RPMI7951 (cell line): ENCODE measurements around the gene CSF2. TPM values are rescaled to one million over a fixed set of nuclear protein-coding genes. Genes with fewer than 3 reads are reported as not detected.

Experiments
- DNase-seq: peaks from one replicate; pipeline ENCODE4 v3.0.0-alpha.2; 2012; ENCODE audit warnings: low read depth
- total RNA-seq: library from RNA; depleted of rRNA; stranded (reverse); fragments of >200 nt; shearing (Covaris generic); gene quantifications from 2 replicates; pipeline ENCODE4 v1.2.3, GENCODE V29; 2014; rRNA removed

The CSF2 gene
- 4.8 and 6.4 TPM in 2 replicates for total RNA-seq

DNA sequence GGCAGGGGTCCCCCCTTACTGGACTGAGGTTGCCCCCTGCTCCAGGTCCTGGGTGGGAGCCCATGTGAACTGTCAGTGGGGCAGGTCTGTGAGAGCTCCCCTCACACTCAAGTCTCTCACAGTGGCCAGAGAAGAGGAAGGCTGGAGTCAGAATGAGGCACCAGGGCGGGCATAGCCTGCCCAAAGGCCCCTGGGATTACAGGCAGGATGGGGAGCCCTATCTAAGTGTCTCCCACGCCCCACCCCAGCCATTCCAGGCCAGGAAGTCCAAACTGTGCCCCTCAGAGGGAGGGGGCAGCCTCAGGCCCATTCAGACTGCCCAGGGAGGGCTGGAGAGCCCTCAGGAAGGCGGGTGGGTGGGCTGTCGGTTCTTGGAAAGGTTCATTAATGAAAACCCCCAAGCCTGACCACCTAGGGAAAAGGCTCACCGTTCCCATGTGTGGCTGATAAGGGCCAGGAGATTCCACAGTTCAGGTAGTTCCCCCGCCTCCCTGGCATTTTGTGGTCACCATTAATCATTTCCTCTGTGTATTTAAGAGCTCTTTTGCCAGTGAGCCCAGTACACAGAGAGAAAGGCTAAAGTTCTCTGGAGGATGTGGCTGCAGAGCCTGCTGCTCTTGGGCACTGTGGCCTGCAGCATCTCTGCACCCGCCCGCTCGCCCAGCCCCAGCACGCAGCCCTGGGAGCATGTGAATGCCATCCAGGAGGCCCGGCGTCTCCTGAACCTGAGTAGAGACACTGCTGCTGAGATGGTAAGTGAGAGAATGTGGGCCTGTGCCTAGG, at the start of gene CSF2:
Gene CSF2 (plus strand): TSS at position 559 of the 783 bp plus-strand sequence. CDS start 35 bp downstream, at position 594.
- peak; percentile 75 for DNase-seq

DNA sequence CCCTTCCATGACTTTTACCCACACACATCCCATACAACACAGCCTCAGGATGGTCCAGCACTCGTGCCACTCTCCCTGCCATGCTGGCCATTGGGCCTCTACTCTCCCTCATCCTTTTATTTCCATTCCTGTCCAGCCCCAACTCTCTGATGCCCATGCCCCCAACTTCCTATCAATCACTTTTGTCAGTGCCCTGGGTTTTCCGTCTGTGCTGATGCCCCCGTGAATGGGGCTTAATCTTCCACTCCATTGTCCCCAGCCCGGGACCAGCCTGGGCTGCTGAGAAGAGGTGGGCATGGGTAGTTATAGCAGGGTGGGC, 49.5 kb upstream of the CSF2 start:
- no peak for DNase-seq

DNA sequence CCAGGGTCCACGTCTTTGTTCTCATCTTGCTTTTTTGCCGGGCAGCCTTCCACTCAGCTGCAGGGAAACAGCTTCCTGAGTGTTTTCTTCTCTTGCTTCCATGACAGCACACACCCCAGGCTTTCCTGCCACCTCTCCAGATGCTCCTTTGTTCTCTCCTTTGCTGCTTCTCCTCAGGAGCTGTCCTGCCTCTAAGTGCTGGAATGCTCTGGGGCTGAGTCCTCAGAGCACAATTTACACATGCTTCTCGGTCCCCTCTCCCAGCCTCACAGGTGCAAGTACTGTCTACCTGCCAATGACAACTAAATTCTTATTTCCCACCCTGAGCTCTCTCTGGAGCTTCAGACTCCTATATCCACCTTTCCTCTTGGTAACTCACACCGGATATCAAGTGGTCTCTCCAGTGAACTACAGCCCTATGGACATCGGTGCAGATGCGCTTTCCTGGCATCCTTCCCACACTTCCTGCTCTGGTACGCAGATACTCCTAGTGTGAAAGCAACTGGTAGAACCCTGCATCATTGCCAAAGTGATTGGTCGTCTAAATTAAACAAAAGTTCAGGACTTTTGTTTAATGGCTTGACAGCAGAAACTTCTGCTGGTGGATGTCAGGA, 48.7 kb upstream of the CSF2 start:
- no peak for DNase-seq

DNA sequence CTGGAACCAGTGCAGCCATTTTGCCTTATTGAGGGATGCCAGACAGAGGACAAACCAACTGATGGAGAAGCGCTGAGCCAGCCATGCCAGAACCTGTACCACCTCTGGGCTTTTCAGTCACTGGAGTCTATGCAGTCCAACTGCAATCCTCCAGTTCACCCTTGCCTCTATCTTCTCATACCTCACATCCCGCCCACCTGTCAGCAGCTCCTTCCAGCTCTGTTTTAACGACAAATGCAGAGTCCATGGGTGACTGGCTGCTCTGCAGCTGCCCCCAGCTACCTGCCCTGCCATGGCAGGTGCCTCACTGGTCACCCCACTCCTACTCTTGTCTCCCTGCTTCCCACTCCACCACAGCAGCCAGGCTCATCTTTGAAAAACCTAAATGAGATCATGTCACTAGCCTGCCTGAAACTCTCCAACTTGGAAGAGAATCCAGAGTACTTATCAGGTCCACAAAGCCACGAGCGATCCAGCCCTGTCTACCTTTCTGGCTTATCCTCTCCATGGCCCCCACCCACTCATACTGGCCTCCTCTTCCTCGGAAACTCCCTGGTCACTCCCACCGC, 48.1 kb upstream of the CSF2 start:
- DNase-seq: no peak

DNA sequence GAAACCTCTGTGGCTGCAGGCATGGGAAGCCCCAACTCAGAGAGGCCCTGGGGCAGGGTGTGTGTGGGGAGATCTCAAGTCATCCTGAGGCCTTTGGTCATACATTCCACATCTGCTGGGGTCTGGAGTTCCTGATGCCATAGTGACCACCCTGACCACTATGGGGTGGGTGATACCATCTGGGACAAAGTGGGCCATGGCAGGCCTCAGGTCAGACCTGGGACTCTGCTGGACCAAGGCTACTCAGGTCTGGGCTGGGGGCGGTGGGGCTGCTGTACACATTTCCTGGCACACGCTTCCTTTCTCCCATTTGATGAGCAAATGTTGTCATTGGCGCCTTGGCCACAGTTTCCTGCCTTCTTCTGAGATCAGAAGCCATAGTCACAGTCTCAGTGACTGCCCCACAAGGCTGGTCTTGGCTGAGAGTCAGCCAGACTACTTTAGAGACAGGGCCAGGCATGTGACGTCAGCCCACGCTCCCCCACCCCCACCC, 47.0 kb upstream of the CSF2 start:
- DNase-seq: no peak

DNA sequence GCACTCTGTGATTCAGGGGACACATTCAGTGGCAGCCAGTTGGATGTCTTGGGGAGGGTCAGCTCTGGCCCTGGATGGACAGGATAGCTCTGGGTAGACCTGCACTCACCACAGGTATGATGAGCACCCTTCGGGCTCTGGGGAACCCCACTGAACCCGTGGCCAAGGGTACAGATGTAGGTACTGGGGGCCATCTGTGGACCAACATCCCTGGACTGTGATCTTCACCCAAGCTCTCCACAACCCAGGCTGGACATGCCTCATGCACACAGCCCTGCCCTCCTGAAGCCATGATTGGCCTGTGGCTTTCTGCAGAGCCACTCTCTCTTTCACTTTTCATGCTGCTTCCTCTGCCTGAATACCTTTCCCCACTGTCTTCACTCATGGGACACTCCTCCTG, 46.6 kb upstream of the CSF2 start:
- no peak for DNase-seq

DNA sequence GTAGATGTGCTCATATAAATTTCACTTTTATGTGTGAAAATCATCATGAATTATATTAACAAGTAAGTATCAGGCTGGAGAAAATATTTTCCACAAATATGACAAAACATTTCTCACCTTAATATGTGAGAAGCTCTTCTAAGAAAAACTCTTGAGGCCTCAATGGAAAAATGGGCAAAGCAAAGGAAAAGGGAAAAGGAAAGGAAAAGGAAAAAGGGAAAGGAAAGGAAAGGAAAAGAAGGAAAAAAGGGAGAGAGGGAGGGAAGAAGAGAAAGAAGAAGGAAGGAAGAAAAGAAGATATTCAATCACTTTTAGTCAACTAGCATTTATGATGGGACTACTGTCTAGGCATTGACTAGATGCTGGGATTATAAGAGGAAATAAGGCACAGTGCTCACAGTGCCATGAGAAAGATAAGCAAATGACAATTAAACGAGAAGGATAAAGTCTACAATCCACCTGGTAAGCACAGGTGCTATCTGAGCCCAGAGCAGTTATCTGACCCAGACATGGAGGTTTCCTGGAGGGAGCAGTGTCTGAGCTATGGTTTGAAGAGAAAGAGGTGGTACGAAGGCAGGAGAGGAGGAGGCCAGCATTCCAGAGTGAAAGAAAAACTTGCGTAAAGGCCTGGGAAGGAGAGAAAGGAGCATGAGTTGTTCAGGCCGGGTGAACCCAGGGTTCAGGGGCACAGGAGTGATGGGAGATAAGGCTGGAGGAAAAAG, 43.8 kb upstream of the CSF2 start:
- DNase-seq: no peak

DNA sequence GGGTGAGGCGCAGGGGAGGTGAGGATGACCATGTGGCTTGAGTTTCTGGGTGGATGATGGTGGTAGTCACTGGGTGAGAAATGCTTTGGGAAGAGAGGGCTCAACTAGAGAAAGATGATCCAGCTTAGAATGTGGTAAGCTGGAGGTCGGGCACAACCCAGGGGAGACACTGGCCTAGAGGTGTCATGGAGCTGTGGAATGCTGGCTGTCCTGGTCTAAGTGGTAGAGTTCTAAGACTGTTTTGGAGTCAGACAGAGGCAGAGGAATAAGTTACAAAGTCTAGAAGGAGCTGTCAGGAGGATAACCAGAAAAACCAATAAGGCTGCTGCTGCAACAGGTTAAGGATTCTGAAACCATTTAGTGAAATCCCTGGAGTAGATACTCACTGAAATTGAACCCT, 43.0 kb upstream of the CSF2 start:
- DNase-seq: no peak

DNA sequence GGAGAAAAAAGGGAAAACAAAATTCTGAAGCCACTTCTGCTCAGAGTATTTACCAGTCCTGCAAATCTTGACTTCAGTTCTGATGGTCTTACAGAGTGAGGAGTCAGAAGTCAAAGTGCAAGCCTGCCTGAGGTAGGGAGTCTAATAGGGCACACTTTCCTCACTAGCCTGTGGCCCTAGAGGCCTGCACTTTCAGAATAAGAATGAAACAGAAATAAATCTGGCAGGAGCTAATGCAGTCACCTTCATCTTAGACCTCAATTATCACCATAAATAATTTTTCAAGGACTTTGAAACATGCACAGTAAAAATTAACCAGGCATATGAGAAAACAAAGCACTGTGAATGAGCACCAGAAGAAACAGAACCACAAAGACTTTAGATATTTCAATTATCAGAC, 41.4 kb upstream of the CSF2 start:
- no peak for DNase-seq

DNA sequence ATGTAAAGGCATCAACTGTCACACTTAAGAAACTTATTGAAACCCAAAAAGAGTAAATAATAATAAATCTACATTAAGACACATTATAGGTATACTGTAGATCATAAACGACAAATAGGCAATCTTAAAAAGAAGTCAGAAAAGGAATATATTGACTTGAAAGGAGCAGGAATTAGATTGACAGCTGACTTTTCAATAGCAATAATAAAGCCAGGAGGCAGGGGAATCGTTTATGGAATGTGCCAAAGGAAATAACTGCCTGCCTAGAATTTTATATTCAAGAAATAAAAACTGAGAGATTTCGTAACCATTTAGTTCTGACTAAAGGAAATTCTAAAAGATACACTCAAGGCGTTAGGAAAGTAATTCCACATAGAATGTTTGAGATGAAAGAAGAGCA, 40.5 kb upstream of the CSF2 start:
- no peak for DNase-seq

DNA sequence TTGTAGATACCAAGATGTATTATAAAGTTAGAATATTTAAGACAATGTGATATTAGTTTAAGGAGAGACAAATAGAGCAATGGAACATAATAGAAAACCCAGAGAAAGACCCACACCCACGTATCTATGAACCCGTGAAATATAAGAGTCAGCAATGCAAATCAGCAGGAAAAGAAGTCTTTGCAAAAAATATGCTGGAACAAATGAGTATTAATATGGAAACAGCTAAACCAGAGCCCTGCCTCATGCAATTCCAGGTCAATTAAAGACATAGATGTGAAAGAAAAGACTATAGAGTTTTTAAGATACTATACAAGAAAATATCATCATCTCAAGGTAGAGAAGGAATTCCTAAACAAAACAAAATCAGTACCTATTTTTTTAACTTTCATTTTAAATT, 36.2 kb upstream of the CSF2 start:
- no peak for DNase-seq

DNA sequence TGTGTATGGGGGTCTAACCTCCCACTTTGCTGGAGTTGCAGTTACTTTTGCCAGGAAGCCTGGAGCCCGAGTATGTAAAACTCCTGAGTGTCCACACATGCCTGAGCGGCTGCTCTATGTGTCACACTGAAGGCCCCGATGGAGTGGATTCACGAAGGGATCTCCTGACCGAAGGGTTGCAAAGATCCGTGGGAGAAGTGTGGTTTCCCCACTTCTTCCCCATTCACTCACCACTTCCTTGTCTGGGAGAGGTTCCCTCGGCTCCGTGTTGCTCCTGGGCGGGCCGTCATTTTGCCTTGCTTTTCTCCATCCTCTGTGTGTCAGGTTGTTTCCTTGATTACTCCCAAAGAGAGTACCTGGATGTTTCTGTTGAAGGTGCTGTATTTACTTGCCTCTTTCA, 29.4 kb upstream of the CSF2 start:
- no peak for DNase-seq

DNA sequence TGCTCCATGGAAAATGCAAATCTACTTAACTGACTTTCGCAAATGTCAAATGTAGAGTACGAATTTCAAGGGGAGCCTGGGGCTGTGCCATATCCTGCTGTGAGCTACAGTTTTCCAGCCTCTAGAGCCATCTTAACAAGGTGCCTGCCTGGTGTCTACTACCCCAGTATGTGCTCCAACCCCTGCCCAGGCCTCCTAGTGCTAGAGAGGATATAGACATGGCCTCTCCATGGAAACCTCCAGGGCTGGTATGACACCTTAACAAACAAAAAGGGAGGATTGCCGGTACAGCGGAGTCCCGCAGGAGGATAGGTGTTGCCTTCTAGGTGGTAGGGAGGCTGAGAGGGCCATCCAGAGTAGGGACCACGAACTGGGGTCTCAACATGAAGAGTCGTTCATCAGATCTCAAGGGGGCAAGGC, 26.7 kb upstream of the CSF2 start:
- no peak for DNase-seq

DNA sequence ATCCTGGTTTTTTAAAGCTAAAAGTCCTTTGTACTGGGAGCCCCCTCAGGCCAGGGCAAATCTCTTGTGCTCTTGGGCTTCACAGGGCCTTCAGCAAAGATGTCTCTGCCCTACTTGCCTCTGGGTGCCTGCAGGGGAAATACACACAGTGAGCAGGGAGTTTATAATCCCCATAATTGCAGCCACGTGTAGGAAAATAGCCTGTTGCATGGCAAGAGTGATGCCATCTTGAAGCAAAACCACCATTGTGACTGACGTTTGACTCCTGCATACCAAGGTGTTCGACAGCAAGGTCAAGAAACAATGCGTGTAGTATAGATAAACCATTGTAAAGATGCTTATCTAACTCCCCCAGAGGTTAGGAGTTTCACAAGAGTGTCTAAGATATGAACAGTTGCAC, 24.5 kb upstream of the CSF2 start:
- no peak for DNase-seq

DNA sequence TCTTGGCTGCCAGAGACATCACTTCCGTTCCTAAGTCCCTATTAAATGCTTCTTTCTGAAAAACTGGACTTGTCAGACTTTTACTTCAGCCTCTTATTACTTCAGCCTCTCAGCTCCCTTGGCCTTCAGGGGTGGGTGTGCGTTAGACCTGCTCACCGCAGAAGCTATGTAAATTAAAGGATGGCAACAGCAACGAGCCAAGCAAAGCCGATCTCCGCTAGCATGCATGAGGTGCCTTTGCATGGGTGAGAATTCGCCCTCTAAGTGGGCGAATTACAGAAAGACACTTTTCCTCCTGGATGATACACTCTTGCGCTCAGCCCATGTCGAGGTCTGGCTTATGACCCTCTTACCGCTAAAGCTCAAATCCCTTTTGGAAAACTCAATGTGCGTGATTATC, 24.0 kb upstream of the CSF2 start:
- DNase-seq: no peak

DNA sequence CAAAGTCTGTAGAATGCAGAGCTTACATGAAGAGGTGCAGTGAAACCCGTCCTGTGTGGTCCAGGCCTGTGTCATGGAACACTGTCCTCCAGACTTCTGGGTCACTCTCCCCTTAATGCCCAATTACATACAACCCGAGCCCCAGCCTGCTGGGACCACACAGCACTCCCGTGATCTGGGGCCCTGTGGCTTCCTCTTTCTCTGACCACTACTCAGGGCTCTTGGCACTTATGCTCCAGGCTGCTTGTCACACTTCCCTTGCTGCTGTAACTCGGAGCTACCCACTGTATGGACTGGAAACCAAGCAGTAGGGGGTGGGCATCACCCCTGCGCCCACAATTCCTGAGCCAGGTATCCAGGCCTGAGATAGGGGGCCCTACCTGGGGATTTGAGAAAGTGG, 23.5 kb upstream of the CSF2 start:
- no peak for DNase-seq

DNA sequence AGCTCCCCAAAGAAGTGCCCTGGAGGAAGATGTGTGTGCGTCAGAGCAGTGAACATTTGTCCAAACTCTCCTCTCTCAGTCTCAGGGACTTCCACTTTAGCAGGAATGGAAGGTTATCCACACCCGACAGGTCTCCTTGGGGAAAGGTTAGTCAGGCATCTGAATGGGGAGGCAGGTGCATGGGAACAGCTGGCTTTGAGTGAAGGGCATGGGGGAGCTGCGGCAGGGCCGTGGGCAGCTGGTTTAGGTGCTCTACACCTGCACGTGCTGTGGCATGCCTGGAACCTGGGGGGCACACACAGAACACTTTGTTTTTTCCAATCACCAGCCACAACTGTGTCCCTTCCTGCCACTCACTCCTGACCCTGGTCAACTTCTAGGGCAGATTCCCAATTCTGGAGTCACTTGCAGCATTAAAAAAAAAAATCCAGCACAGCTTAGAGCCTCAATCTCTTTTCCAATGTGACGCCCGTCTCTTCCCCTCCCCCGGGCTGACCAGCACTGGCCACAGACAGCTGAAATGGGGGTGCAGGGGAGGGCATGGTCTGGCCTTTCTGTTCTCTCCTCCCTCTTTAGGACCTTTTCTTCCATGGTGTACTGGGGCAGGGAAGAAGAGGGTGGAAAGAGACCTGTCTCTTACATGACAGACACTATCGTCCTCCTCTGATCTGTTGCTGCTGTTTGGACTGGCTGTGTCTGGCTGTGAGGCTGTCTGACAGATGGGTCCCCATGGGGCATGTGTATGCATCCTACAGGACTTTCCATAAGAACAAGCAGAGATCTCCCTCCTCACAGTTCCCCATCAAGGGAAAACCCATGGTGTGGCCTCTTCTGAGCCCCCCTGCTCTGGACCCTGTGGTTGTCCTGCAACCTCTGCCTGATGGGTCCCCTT, 22.7 kb upstream of the CSF2 start:
- DNase-seq: no peak

DNA sequence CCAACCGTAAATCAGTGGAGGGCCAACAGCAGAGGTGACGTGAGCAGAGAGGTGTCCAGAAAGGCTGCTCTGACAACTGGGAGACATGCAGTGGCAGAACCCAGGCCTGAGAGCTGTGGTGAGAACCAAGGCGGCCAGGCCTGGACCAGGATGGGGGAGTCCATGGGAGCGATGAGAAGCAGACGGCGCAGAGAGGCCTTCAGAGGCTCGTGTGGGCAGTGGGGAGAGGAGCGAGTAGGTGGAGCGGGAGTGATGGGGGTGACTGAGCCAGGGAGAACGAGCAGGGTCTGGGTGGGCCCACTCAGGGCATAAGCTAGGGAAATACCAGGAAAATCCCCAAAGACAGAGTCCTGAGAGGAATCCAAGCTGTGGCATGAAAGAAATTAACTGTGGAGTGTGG, 21.1 kb upstream of the CSF2 start:
- DNase-seq: no peak

DNA sequence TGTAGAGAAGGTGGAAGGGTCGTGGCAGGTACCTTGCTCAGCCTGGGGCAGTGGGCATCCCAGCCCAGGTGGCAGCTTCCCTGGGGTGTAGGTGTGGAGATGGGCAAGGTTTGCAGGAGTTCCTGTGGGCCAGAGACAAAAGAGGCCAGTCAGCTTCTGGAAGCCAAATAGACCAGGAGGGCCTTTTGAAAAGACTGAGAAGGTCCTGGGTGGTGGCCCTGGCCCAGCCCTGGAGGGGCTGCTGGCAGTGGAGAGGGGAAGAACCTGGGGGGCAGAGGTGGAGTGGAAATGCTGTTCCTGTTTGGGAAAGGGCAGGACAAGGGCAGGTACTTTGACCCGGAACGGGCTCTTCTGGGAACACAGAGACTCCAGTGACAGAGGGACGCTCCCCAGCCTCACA, 20.1 kb upstream of the CSF2 start:
- DNase-seq: no peak

DNA sequence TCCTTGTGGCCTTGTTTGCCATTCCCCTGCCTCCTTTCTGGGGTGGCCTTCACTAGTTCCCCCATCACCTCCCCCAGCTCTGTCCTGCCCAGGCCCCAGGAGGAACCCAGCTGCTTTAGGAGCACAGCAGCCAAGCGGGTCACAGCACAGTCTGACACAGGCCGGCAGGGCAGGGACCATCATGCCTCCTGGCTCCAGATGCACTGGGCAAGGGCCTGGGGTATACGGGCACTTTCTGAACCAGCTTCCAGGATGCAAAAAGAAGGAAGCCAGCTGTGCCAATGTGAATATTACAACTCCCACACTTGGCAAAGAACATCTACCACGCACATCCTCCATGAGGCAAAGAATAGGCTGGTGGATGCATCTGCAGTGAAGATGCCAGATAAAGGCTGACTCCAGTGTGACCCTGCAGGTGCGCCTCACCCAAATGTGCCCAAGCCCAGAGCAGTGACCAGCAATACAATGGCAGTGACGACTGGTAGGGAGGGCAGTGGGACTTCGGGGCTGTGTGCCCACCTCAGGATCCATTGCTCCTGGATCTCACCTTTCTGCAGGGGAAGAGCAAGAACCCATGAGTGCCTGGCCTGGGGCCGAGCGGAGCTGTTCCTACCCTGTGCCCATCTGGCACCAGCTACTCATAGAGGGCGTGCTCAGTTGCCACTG, 19.4 kb upstream of the CSF2 start:
- no peak for DNase-seq
